Activated CD4-positive, CD25-positive, alpha-beta regulatory T cell treated with anti-CD3 and anti-CD28 coated beads, Interleukin-2, amount 50 U/mL, for 72 hours (primary cell): Measurements from ENCODE around the gene UNK.
A peak's percentile ranks its signal among the peaks of the same experiment; 100 is the strongest.

Experiments used
- DNase-seq: peaks from one replicate; pipeline ENCODE4 v3.0.0; 2021

The UNK gene

GRCh38 chr17:75784473-75785015, at the start of gene UNK:
Gene UNK (plus strand): TSS chr17:75784806. CDS start chr17:75784881, 75 bp downstream.
- peak; percentile 91 for DNase-seq

DNA sequence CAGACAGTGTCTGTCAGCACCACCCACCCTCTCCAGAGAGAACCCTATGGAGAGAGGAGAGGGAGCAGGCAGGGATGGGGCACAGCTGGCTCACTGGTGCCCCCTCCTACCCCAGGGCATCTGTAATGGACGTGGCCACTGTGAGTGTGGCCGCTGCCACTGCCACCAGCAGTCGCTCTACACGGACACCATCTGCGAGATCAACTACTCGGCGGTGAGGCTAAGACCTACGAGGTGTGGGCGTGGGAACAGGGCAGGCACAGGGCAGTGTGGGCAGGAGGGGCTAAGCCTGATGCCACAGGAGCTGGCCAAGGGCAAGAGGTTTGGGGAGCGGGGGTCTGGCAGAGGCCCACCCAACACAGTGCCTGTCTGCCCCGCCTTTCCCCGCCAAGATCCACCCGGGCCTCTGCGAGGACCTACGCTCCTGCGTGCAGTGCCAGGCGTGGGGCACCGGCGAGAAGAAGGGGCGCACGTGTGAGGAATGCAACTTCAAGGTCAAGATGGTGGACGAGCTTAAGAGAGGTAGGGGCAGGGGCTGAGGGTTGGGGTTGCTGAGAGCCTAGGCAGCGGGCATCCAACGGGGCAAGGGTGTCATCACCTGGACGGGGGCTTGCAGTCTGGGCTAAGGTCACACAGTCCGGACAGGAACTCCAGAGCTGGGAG, 48.3 kb upstream of the UNK start:
- no peak for DNase-seq

DNA sequence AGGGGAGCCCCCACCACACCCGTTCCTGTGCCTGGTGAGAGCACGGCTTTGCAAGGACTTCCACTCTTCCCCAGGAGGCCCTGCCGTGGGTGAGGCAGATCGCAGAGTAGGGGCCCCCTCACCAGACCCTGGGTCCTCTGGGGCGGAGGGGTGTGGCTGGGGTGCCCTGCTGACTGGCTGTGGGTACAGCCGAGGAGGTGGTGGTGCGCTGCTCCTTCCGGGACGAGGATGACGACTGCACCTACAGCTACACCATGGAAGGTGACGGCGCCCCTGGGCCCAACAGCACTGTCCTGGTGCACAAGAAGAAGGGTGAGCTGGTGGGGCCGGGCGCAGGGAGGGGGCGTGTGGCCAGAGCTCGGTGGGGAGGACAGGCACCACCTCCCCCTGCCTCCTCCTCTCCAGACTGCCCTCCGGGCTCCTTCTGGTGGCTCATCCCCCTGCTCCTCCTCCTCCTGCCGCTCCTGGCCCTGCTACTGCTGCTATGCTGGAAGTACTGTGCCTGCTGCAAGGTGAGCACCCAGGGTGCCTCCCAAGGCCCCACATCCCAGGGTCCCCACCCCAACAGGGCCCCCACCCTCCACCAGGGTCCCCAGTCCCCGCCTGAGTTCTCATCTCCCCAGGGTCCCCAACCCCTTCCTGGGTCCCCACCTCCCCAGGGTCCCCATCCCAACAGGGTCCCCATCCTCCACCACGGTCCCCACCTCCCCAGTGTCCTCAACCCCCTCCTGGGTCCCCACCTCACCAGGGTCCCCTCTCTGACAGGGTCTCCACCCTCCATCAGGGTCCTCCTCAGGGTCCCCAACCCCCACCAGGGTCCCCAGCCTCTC, 47.3 kb upstream of the UNK start:
- DNase-seq = no peak

DNA sequence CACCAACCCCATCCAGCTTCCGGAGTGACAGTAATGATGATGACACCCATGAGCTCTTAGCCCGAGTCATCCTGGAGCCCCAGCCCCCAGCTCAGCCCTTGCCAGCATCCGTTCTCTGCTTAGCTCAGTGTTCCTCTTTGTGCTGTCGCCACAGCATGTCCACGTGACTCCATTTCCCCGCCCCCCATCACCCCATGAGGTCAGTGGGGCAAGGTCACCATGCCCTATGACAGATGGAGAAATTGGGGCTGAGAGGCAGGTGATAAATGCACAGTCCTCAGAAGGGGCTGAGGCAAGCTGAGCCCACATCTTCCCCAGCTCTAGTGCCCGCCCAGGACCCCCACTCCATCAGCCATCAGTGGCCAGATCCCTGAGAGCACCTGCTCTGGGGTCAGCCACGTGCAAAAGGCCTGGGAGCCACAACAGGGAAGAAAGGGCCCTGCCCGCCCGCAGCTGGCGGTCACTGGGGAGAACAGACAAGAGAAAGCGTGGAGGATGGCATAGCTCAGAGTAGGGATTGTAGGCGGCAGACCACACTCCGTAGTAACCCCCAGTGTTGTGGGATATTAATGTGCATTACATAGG, 46.3 kb upstream of the UNK start:
- DNase-seq = no peak

DNA sequence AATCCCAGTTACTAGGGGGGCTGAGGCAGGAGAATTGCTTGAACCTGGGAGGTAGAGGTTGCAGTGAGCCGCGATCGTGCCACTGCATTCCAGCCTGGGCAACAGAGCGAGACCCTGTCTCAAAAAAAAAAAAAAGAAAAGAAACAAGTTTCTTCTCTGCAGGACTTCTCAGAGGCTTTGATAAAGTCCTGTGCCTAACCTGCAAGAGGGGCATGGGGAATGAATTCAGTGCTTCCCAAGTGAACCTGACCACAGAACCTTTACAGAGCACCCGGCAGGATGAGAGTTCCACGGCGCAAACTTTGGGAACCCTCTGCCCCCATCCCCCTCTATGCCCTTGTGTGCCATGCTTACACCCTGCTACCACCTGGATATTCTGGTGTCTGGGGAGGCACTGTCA, 45.4 kb upstream of the UNK start:
- no peak for DNase-seq

DNA sequence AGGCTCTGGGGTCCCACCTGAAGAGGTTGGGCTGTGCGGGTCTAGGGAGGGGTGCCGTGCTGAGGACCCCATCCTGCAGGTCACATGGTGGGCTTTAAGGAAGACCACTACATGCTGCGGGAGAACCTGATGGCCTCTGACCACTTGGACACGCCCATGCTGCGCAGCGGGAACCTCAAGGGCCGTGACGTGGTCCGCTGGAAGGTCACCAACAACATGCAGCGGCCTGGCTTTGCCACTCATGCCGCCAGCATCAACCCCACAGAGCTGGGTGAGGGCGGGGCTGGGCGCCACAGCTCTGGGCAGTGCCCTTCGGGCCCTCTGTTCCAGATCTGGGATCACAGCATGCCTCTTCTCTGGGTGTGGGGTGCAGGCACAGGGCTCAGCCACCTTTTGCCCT, 44.8 kb upstream of the UNK start:
- no peak for DNase-seq

- DNase-seq = no peak
Observed at GRCh38 chr17:75740215-75740614, 44.4 kb upstream of the UNK start.

- no peak for DNase-seq
Observed at GRCh38 chr17:75740631-75741077, 44.0 kb upstream of the UNK start.

DNA sequence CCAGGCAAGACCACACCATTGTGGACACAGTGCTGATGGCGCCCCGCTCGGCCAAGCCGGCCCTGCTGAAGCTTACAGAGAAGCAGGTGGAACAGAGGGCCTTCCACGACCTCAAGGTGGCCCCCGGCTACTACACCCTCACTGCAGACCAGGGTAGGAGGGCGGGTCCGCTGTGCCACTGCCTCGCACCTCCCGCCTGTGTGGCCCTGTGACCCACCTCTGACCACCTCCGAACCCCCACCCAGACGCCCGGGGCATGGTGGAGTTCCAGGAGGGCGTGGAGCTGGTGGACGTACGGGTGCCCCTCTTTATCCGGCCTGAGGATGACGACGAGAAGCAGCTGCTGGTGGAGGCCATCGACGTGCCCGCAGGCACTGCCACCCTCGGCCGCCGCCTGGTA, 42.3 kb upstream of the UNK start:
- DNase-seq = no peak

GRCh38 chr17:75743625-75744206, 40.9 kb upstream of the UNK start:
- no peak for DNase-seq

GRCh38 chr17:75748706-75749105, 35.9 kb upstream of the UNK start:
- DNase-seq = no peak

DNA sequence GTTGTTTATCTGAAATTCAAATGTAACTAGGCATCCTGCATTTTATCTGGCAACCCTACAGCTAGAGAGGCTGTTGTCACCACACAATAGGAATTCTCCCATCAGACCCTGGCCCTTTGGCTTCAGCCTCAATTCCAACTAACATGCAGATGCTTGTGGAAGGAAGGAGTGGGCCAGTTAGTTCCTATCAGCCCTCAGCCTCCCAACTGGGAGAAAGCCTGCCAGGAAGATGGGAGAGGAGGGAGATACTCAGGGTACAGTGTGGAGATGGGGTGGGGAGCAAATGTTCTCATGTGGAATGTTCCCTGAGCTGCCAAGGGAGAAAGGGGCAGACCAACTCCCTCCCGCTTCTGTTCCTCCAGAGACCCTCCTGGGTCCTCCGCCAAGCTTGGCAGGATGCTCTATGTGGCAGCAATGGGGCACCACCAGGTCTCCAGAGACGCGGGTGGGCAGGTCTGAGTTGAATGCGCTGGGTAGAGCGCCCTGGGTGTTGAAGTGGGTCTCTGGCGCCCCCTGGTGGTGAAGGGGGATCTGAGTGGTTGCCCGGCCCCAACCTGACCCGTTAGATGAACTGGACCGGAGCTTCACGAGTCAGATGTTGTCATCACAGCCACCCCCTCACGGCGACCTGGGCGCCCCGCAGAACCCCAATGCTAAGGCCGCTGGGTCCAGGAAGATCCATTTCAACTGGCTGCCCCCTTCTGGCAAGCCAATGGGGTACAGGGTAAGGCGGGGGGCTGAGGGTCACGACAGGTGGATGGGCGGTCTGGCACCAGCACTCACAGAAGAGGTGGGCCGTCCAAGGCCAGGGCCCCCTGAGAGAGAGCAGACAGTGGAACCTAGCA, 34.8 kb upstream of the UNK start:
- DNase-seq = peak; percentile 94

GRCh38 chr17:75750661-75751423, 33.8 kb upstream of the UNK start:
- no peak for DNase-seq

GRCh38 chr17:75751676-75752404, 32.8 kb upstream of the UNK start:
- DNase-seq = no peak

DNA sequence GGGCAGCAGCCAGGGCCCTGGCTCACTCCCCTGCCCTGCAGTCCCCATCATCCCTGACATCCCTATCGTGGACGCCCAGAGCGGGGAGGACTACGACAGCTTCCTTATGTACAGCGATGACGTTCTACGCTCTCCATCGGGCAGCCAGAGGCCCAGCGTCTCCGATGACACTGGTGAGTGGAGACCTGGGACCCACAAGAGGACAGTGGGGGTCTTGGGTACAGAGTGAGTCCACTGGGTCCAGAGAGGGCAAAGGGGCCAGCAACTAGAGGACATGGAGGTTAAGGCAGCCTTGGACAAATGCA, 32.2 kb upstream of the UNK start:
- no peak for DNase-seq

DNA sequence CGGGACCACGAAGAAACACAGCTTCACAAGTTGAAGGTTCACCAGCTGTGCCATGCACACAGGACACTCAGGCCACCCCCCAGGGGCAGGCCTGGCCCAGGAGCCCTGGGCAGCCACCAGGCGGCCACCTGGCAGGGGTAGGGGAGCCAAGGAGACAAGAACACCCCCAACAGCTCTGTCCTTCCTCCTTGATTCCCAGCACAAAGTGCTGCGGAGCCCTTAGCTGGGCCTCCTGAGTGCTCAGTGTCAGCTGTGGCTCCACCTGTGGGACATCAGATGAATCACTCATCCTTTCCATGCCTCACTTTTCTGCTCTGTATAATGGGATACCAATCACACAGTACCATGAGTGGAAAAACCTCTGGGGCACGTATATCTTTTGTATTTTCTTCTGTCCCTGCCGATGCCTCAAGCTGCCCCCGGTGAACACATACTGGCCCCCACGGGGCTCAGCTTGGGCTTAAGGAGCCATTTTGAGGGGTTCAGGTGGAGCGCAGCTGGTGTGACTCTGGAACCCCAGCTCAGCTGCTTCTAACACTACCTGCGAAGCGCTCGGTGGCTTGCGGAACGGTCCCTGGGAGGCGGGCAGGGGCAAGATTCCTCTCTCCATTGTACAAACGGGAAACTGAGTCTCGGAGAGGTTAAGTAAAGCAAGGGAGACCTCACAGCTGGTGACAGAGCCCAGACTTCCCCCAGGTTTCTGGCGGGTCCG, 31.6 kb upstream of the UNK start:
- no peak for DNase-seq

DNA sequence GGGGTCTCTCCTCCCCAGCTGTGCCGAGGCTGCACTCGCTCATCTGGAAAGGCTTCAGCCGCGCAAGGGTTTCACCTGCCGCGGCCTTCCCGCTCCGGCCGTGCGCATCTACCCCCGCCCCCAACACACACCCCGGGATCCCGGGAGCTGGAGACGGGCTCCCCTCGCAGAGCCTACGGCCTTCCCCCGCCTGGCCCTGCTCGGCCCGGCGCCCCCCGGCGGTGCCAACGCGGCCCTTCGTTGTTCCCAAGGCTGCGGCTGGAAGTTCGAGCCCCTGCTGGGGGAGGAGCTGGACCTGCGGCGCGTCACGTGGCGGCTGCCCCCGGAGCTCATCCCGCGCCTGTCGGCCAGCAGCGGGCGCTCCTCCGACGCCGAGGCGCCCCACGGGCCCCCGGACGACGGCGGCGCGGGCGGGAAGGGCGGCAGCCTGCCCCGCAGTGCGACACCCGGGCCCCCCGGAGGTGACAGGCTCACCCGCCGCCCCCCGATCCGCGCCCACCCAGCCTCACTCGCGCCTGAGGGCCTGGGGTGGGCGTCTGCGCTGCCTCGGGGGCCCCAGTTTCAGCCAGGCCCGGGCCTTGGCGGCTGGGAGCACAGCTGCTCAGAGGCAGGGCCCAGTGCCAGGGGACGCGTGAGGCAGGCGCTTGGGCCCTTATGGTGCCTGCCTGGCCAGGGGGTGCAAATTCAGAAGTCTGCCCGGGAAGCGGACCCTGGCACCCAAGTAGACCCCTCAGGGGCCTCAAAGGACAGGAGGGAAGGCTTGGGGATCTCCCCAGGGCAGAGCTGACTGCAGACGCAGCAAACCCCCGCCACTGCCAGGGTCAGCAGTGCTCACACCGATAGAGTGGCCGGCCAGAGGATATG, 30.9 kb upstream of the UNK start:
- peak; percentile 75 for DNase-seq

GRCh38 chr17:75754378-75755204, 30.0 kb upstream of the UNK start:
- DNase-seq = no peak
